Stomach (tissue), 9 donors: ENCODE results near the gene ABLIM2. TPM values are rescaled to one million over a fixed set of nuclear protein-coding genes. Genes with fewer than 3 reads are reported as not detected.

Source experiments
- DNase-seq, 2 donors: peaks; one replicate each; pipeline versions ENCODE4 v3.0.0 to v3.0.0-alpha.2; 2013 to 2019
- H3K27ac ChIP-seq, 5 donors: fragments of 200-600 bp in 4 of 5; sonication (generic) in 4 of 5; one replicate each; pipeline ENCODE4 v1.5.1; 2013 to 2019; ENCODE audit warnings: mild to moderate bottlenecking in 1 of 5, moderate library complexity in 1 of 5
- H3K27me3 ChIP-seq, 3 donors: fragments of 200-600 bp; sonication (generic); one replicate each; pipeline ENCODE4 v1.5.1; 2017 to 2019; ENCODE audit warnings: mixed run types in 1 of 3
- H3K36me3 ChIP-seq, 4 donors: fragments of 200-600 bp; sonication (generic); 1 replicate in 3 of 4; 2 replicates in 1 of 4; pipeline ENCODE4 v1.5.1; 2016 to 2019
- H3K4me1 ChIP-seq, 4 donors: fragments of 200-600 bp; sonication (generic); one replicate each; pipeline ENCODE4 v1.5.1; 2016 to 2019
- H3K4me3 ChIP-seq, 4 donors: fragments of 200-600 bp; sonication (generic) in 3 of 4; one replicate each; pipeline ENCODE4 v1.5.1; 2016 to 2019; ENCODE audit warnings: mild to moderate bottlenecking in 1 of 4
- H3K9me3 ChIP-seq, 4 donors: fragments of 200-600 bp; sonication (generic); one replicate each; pipeline ENCODE4 v1.5.1; 2016 to 2019
- CTCF ChIP-seq, 7 experiments: fragments of 450-650 bp in 4 of 7; fragments of 200-600 bp in 3 of 7; sonication (generic) in 3 of 7; IDR thresholded peaks; one replicate each; pipeline ENCODE4 v1.5.1; 2016 to 2019; ENCODE audit warnings: antibody characterized with exemption in 7 of 7, control low read depth in 2 of 7, mild to moderate bottlenecking in 1 of 7
- EP300 ChIP-seq: sonication (generic); formaldehyde crosslinking; IDR thresholded peaks from one replicate; pipeline ENCODE4 v1.6.1; 2017; ENCODE audit warnings: antibody characterized with exemption
- POLR2A ChIP-seq, 4 donors: fragments of 450-650 bp; IDR thresholded peaks; one replicate each; pipeline ENCODE4 v1.6.1; 2016; ENCODE audit warnings: antibody characterized with exemption in 4 of 4, control low read depth in 2 of 4, mild to moderate bottlenecking in 1 of 4, moderate library complexity in 1 of 4
- POLR2AphosphoS5 ChIP-seq, 3 donors: sonication (generic); formaldehyde crosslinking; IDR thresholded peaks; one replicate each; pipeline ENCODE4 v1.6.1; 2016; ENCODE audit warnings: antibody characterized with exemption in 3 of 3
- WGBS, 5 donors: extraction: QIAGEN DNeasy Blood & Tissue Kit in 3 of 5; methylation state at CpG; one replicate each; pipeline versions ENCODE4 v1.1.5 to v1.1.7; 2013 to 2018; 5-methylcytosine and 5-hydroxymethylcytosine counted together
- intact Hi-C: fragments of 100-400 bp; cut with DNase I; formaldehyde crosslinking; loops from one replicate; pipeline ENCODE4 v1.15.1; 2023; ENCODE audit warnings: low total_unique reads
- polyA plus RNA-seq, 3 donors: library from polyadenylated mRNA; stranded (reverse); fragments of 200-250 nt; gene quantifications; one replicate each; pipeline ENCODE4 v1.2.3, GENCODE V29; 2013
- total RNA-seq, 5 donors: library from RNA; depleted of rRNA; stranded (reverse); fragments of >200 nt; gene quantifications; one replicate each; pipeline versions ENCODE4 v1.1.0 to v1.2.3, GENCODE V29; 2014 to 2016
- donor health status: healthy with polysubstance abuse.
- donor health status: Bipolar disorder and iron deficiency.
- donor health status: healthy.

Gene ABLIM2
- total and polyA plus RNA-seq, 8 donors, result 2.3 to 28.0 (median 5.5) TPM

GRCh38 chr4:8168232-8168631, 9.6 kb upstream of the ABLIM2 start:
- DNase-seq, result no peak
- H3K4me3 ChIP-seq, result no peak overlapping the region
- TF ChIP-seq POLR2AphosphoS5 (IDR thresholded peaks at IDR 0.05), result no peak
- peak in 1 of 7 experiments; percentile 9 for TF ChIP-seq CTCF (IDR thresholded peaks at IDR 0.05)
- no peaks in the 10 kb centered on the region for H3K36me3 ChIP-seq
- H3K4me1 ChIP-seq, result peaks cover 0 to 10% (median 3%) of the 10 kb centered on the region in 4 donors
- H3K27ac ChIP-seq, result peak overlapping the region in 1 of 5 donors; percentile 18
- WGBS, 5 donors, result 82 to 96% (median 92%) methylated on average over 1 of the region's 1 CpG
- peaks cover 0 to 14% (median 10%) of the 10 kb centered on the region in 4 donors for H3K9me3 ChIP-seq
- peaks cover 0 to 14% (median 0%) of the 10 kb centered on the region in 3 donors for H3K27me3 ChIP-seq
- intact Hi-C loops, result no loop called here

DNA sequence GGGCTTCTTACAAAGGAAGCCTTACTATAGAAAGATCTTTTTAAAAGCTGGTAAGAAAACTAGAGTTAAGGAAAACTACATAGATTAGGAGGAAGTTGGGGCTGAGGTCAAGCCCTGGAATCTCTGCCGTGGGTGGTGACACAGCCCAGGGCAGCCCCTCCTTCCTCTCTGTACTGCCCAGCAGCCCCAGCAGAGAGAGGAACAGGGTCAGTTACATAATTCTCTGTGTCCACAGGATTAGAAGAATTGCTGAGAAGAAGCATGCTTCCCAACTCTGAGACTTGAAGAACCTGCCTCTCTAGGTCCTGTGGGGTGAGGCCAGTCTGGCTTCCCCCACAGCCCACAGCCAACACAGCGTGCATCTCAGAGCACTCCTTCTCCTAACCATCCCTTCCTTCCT, 9.2 kb upstream of the ABLIM2 start:
- no peak for DNase-seq
- intact Hi-C loops, result no loop called here
- peak overlapping the region in 2 of 5 donors; percentile 18 to 26 for H3K27ac ChIP-seq
- H3K4me1 ChIP-seq, result peaks cover 0 to 10% (median 3%) of the 10 kb centered on the region in 4 donors
- peaks cover 0 to 14% (median 0%) of the 10 kb centered on the region in 3 donors for H3K27me3 ChIP-seq
- no peaks in the 10 kb centered on the region for H3K36me3 ChIP-seq
- H3K4me3 ChIP-seq, result no peak overlapping the region
- H3K9me3 ChIP-seq, result peaks cover 0 to 14% (median 10%) of the 10 kb centered on the region in 4 donors
- WGBS, 5 donors, result 17 to 37% (median 26%) methylated on average over 2 of the region's 2 CpGs
- TF ChIP-seq POLR2A (IDR thresholded peaks at IDR 0.05), result no peak
- no peak for TF ChIP-seq POLR2AphosphoS5 (IDR thresholded peaks at IDR 0.05)
- TF ChIP-seq CTCF (IDR thresholded peaks at IDR 0.05), result no peak
- no peak for TF ChIP-seq EP300

GRCh38 chr4:8167291-8167690, 8.7 kb upstream of the ABLIM2 start:
- Histone ChIP-seq H3K9me3 (peaks cover 0 to 14% (median 10%) of the 10 kb centered on the region in 4 donors), H3K27ac (peak overlapping the region in 2 of 5 donors; percentile 18 to 26), H3K4me1 (peaks cover 0 to 10% (median 3%) of the 10 kb centered on the region in 4 donors), H3K4me3 (no peak overlapping the region), H3K36me3 (no peaks in the 10 kb centered on the region), H3K27me3 (peaks cover 0 to 12% (median 0%) of the 10 kb centered on the region in 3 donors)
- WGBS, 5 donors, result 53 to 65% (median 58%) methylated on average over 2 of the region's 2 CpGs
- intact Hi-C loops, result no loop called here
- TF ChIP-seq CTCF (IDR thresholded peaks at IDR 0.05), result no peak
- no peak for TF ChIP-seq POLR2A (IDR thresholded peaks at IDR 0.05)
- TF ChIP-seq POLR2AphosphoS5 (IDR thresholded peaks at IDR 0.05), result no peak
- no peak for TF ChIP-seq EP300
- DNase-seq, result no peak

GRCh38 chr4:8165374-8165896, 6.8 kb upstream of the ABLIM2 start:
- no peak for TF ChIP-seq EP300
- no peak for TF ChIP-seq POLR2A (IDR thresholded peaks at IDR 0.05)
- no peak for TF ChIP-seq CTCF (IDR thresholded peaks at IDR 0.05)
- no peak for TF ChIP-seq POLR2AphosphoS5 (IDR thresholded peaks at IDR 0.05)
- Histone ChIP-seq H3K9me3 (peaks cover 0 to 14% (median 10%) of the 10 kb centered on the region in 4 donors), H3K36me3 (no peaks in the 10 kb centered on the region), H3K4me3 (no peak overlapping the region), H3K27me3 (no peaks in the 10 kb centered on the region), H3K4me1 (peaks cover under 1 to 13% (median 4%) of the 10 kb centered on the region in 4 donors), H3K27ac (no peak overlapping the region)
- WGBS, 5 donors, result 59 to 77% (median 69%) methylated on average over 6 of the region's 6 CpGs
- intact Hi-C loops, result no loop called here
- DNase-seq, result no peak
